ENCODE data around the gene NAPEPLD.

Gene NAPEPLD

GRCh38 chr7:103143868-103144267, 5.0 kb downstream of the NAPEPLD start:
- Histone ChIP-seq H3K4me3 (no peak overlapping the region), H3K4me1 (peaks cover 0 to 54% (median 10%) of the 10 kb centered on the region in 4 donors), H3K27me3 (no peaks in the 10 kb centered on the region), H3K36me3 (no peaks in the 10 kb centered on the region), H3K27ac (no peak overlapping the region), H3K9me3 (no peaks in the 10 kb centered on the region)
- no peak for DNase-seq
- intact Hi-C loops (cut with DNase I; ENCODE audit: low total_unique reads), result loop anchor here (10.0 kb wide), 1 partner anchor 69 kb away; the partner anchor contains the start of genes ARMC10 and FBXL13
- no peak for TF ChIP-seq CTCF (IDR thresholded peaks at IDR 0.05)

GRCh38 chr7:103142494-103142893, 6.4 kb downstream of the NAPEPLD start:
- DNase-seq, result no peak
- no peaks in the 10 kb centered on the region for H3K9me3 ChIP-seq
- H3K27me3 ChIP-seq, result no peaks in the 10 kb centered on the region
- TF ChIP-seq CTCF (IDR thresholded peaks at IDR 0.05), result no peak
- no peaks in the 10 kb centered on the region for H3K36me3 ChIP-seq
- intact Hi-C loops (cut with DNase I; ENCODE audit: low total_unique reads), result loop anchor here (10.0 kb wide), 1 partner anchor 68 kb away; the partner anchor contains the start of genes ARMC10 and FBXL13
- peaks cover 0 to 48% (median 9%) of the 10 kb centered on the region in 4 donors for H3K4me1 ChIP-seq
- H3K27ac ChIP-seq, result no peak overlapping the region
- no peak overlapping the region for H3K4me3 ChIP-seq

GRCh38 chr7:103141753-103142404, 7.0 kb downstream of the NAPEPLD start:
- intact Hi-C loops (cut with DNase I; ENCODE audit: low total_unique reads), result loop anchor here (10.0 kb wide), 1 partner anchor 67 kb away; the partner anchor contains the start of genes ARMC10 and FBXL13
- TF ChIP-seq CTCF (IDR thresholded peaks at IDR 0.05), result no peak
- no peak overlapping the region for H3K27ac ChIP-seq
- H3K36me3 ChIP-seq, result no peaks in the 10 kb centered on the region
- no peaks in the 10 kb centered on the region for H3K27me3 ChIP-seq
- peaks cover 0 to 41% (median 7%) of the 10 kb centered on the region in 4 donors for H3K4me1 ChIP-seq
- no peak for DNase-seq
- H3K4me3 ChIP-seq, result no peak overlapping the region
- no peaks in the 10 kb centered on the region for H3K9me3 ChIP-seq

- Histone ChIP-seq H3K9me3 (no peaks in the 10 kb centered on the region), H3K27me3 (no peaks in the 10 kb centered on the region), H3K4me3 (no peak overlapping the region), H3K4me1 (peaks cover 0 to 29% (median 2%) of the 10 kb centered on the region in 4 donors), H3K27ac (peak overlapping the region in 1 of 2 donors; percentile 38), H3K36me3 (no peaks in the 10 kb centered on the region)
- TF ChIP-seq CTCF (IDR thresholded peaks at IDR 0.05), result no peak
- DNase-seq, result no peak
- intact Hi-C loops (cut with DNase I; ENCODE audit: low total_unique reads), result loop anchor here (10.0 kb wide), 1 partner anchor 66 kb away; the partner anchor contains the start of genes ARMC10 and FBXL13
Observed at GRCh38 chr7:103140685-103141084, 8.2 kb downstream of the NAPEPLD start.

GRCh38 chr7:103140061-103140460, 8.8 kb downstream of the NAPEPLD start:
- intact Hi-C loops (cut with DNase I; ENCODE audit: low total_unique reads), result loop anchor here (10.0 kb wide), 1 partner anchor 65 kb away; the partner anchor contains the start of genes ARMC10 and FBXL13
- Histone ChIP-seq H3K9me3 (no peaks in the 10 kb centered on the region), H3K27me3 (no peaks in the 10 kb centered on the region), H3K27ac (peak overlapping the region in 1 of 2 donors; percentile 38), H3K36me3 (no peaks in the 10 kb centered on the region), H3K4me1 (peaks cover 0 to 31% (median 3%) of the 10 kb centered on the region in 4 donors), H3K4me3 (no peak overlapping the region)
- TF ChIP-seq CTCF (IDR thresholded peaks at IDR 0.05), result no peak
- no peak for DNase-seq
